Mucosa of descending colon (tissue), 3 donors: ENCODE results near the gene EZH2. TPM values are rescaled to one million over a fixed set of nuclear protein-coding genes. Genes with fewer than 3 reads are reported as not detected.

Experiments used
- ATAC-seq: fragments of 200-7000 bp; cut with Tn5 transposase; one replicate; pipeline ENCODE4 v1.9.1; 2020; ENCODE audit warnings: mild to moderate bottlenecking, moderate library complexity
- DNase-seq, 3 donors: peaks; one replicate each; pipeline ENCODE4 v3.0.0-alpha.2; 2020
- H3K36me3 ChIP-seq: fragments of 200-600 bp; one replicate; pipeline ENCODE4 v1.8.0; 2021; ENCODE audit warnings: low read depth, mild to moderate bottlenecking
- H3K4me1 ChIP-seq: fragments of 200-600 bp; one replicate; pipeline ENCODE4 v1.8.0; 2021; ENCODE audit warnings: low read depth, mild to moderate bottlenecking
- H3K4me3 ChIP-seq: fragments of 200-600 bp; one replicate; pipeline ENCODE4 v1.8.0; 2021; ENCODE audit warnings: mild to moderate bottlenecking
- H3K9me3 ChIP-seq: fragments of 200-600 bp; one replicate; pipeline ENCODE4 v1.8.0; 2021; ENCODE audit warnings: mild to moderate bottlenecking
- CTCF ChIP-seq: fragments of 200-600 bp; IDR thresholded peaks from one replicate; pipeline ENCODE4 v1.8.0; 2022; ENCODE audit warnings: antibody characterized with exemption, mild to moderate bottlenecking
- intact Hi-C, 2 donors: fragments of 100-400 bp; cut with DNase I in 1 of 2; cut with micrococcal nuclease in 1 of 2; formaldehyde crosslinking; loops; one replicate each; pipeline versions ENCODE4 v1.11.0 to v1.11.1; 2022; cut with DNase I, micrococcal nuclease
- total RNA-seq, 3 donors: library from RNA; stranded (reverse); fragmentation: NEBNext Ultra II Directional in 2 of 3; extraction: Animal tissue kit (Norgen Biotek cat#: 25700) in 2 of 3; gene quantifications; one replicate each; pipeline versions ENCODE4 v1.2.1 to v1.2.4, GENCODE V29; 2021 to 2023
- donor health status: DM: no; HTN: no; CAD: no; lungs with moderate emphysema.
- donor health status: DM: no; HTN: no; CAD: no.
- donor health status: DM: no; HTN: yes; CAD: no.

The EZH2 gene
- total RNA-seq, 3 donors from 2014 or later = 4.7 to 18.1 (median 10.5) TPM

DNA sequence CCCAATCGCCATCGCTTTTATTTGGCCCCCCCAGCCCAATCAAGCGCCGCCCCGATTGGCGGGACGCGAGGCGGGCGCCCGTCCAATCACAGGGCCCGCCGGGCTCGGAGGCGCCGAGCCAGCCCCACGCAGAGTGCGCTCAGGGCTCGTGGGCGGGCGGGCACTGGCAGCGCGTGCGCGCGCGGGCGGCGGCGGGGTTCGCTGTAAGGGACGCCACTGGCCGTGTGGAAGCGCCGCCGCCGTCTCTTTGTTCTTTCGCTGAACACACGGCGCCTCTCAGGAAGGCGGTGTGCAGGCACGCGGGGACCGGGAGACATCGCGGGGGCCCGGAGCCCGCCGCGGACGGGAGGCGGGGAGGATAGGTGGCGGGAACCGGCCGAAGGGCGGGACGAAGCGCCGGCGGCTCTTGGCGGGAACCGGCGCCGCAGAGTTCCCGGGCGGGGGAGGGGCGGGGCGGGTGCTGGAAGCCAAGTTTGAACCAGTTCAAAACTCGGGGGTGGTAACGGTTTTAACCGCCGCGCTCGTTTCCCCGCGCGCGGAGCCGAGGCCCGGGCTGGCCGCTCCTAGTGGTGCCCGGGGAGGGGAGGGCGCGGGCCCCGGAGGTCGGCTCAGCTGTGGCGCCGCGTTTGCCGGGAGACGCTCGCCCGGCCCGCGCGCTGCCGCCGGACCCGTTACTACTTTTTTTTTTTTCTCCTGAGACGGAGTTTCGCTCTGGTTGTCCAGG lies 370 bp upstream of the EZH2 start:
- Histone ChIP-seq H3K4me1 (no peaks in the 10 kb centered on the region), H3K36me3 (no peaks in the 10 kb centered on the region), H3K9me3 (no peaks in the 10 kb centered on the region), H3K4me3 (peak overlapping the region; percentile 93)
- peak; percentile 92 to 97 (median 94) for DNase-seq
- ATAC-seq = peak; percentile 97
- intact Hi-C loops = no loop called here
- TF ChIP-seq CTCF = no peak

DNA sequence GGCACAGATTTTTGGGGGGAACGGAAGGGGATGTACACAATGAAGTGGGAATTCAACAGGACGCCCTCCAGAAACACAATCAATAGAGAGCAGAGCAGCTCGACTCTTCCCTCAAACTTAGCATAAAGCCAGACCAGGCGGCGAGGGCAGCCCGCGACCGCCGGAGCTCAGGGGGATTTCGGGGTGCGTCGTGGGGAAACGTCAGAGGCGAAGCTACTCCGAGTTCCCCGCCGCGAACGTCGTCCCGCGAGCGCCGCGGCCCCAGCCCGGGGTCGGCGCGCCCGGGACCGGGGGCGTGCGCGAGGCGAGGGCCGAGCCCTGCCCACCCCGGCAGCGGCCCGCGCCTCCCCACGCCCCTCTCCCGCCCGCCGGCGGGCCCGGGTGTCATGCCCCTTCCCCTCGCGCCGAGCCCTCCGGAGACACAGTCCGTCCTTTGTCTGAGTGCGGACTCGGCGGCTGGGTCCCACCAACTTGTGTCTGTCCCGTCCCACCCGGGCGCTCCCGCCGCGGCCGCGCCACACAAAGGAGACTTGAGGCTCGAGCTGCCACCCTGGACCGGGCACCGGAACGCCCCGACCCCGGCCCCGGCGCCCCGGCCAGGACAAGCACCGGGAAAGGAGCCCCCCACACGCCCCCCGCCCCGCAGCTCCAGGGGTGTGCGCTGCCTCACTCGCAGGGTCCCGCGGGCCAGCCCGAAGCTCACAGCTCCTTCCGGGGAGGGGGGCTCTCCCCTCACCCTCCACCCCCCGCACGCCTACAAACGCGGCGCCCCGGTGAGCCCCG lies 634 bp downstream of the EZH2 start:
- DNase-seq = peak; percentile 50 to 76 (median 58)
- Histone ChIP-seq H3K9me3 (no peaks in the 10 kb centered on the region), H3K4me3 (peak overlapping the region; percentile 93), H3K36me3 (no peaks in the 10 kb centered on the region), H3K4me1 (no peaks in the 10 kb centered on the region)
- ATAC-seq = peak; percentile 4
- intact Hi-C loops = no loop called here
- no peak for TF ChIP-seq CTCF

- Histone ChIP-seq H3K4me3 (peak overlapping the region; percentile 93), H3K4me1 (no peaks in the 10 kb centered on the region), H3K9me3 (no peaks in the 10 kb centered on the region), H3K36me3 (no peaks in the 10 kb centered on the region)
- no peak for TF ChIP-seq CTCF
- ATAC-seq (no peak), DNase-seq (peak in 1 of 3 donors; percentile 11)
- intact Hi-C loops = no loop called here
Measured at GRCh38 chr7:148882841-148883265, 1.2 kb downstream of the EZH2 start.

DNA sequence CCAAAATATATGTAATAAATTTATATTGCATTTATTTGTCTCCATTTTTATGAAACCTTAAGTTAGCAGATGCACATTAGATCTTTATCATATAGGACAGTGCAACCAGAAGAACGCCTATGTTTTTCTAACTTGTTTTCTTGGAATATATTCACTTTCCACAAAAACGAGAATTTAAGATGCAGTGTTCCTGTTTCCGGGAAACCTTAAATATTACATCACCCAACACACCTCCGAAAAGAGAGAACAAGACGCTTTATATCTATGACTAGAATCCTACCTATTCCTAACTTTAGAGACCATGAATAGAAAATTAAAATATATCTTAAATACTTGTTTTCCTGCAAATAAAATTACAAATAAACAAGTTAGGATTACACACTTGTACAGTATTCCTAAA lies 1.9 kb downstream of the EZH2 start:
- TF ChIP-seq CTCF = no peak
- no peak for DNase-seq
- no peaks in the 10 kb centered on the region for H3K36me3 ChIP-seq
- no peak for ATAC-seq
- no peaks in the 10 kb centered on the region for H3K4me1 ChIP-seq
- intact Hi-C loops = no loop called here
- H3K9me3 ChIP-seq = no peaks in the 10 kb centered on the region
- no peak overlapping the region for H3K4me3 ChIP-seq

- TF ChIP-seq CTCF = no peak
- DNase-seq = no peak
- H3K9me3 ChIP-seq = no peaks in the 10 kb centered on the region
- no peaks in the 10 kb centered on the region for H3K36me3 ChIP-seq
- ATAC-seq = no peak
- H3K4me1 ChIP-seq = no peaks in the 10 kb centered on the region
- H3K4me3 ChIP-seq = no peak overlapping the region
- intact Hi-C loops = no loop called here
Measured at GRCh38 chr7:148878317-148878716, 5.8 kb downstream of the EZH2 start.
